Thoracic aorta (tissue), 2 donors: ENCODE results near the gene ARFGEF2. TPM values are rescaled to one million over a fixed set of nuclear protein-coding genes. Genes with fewer than 3 reads are reported as not detected.
A peak's percentile ranks its signal among the peaks of the same experiment; 100 is the strongest.

ENCODE experiments used
- ATAC-seq: fragments of 150-250 bp; one replicate; pipeline ENCODE4 v1.8.0; 2017; ENCODE audit warnings: low read depth; ENCODE audit not compliant: insufficient number of reproducible peaks, low FRiP score
- DNase-seq: peaks from one replicate; pipeline ENCODE4 v3.0.0-alpha.2; 2020; ENCODE audit warnings: low spot score
- H3K27ac ChIP-seq, 2 donors: fragments of 200-600 bp; sonication (generic); 1 replicate in 1 of 2; 2 replicates in 1 of 2; pipeline ENCODE4 v1.5.1; 2016; ENCODE audit warnings: mild to moderate bottlenecking in 2 of 2, moderate library complexity in 2 of 2
- H3K27me3 ChIP-seq: fragments of 200-600 bp; sonication (generic); replicated peaks from 2 replicates; pipeline ENCODE4 v1.6.0; 2016; ENCODE audit warnings: mild to moderate bottlenecking; ENCODE audit not compliant: insufficient read depth
- H3K36me3 ChIP-seq: fragments of 200-600 bp; sonication (generic); one replicate; pipeline ENCODE4 v1.5.1; 2016
- H3K4me1 ChIP-seq, 2 donors: fragments of 200-600 bp; sonication (generic); 1 replicate in 1 of 2; 2 replicates in 1 of 2; pipeline versions ENCODE4 v1.5.1 to v1.6.0; 2016; ENCODE audit warnings: low read depth in 2 of 2, mild to moderate bottlenecking in 1 of 2; ENCODE audit not compliant: control insufficient read depth in 1 of 2
- H3K4me3 ChIP-seq: fragments of 200-600 bp; sonication (generic); 2 replicates; pipeline ENCODE4 v1.5.1; 2016; ENCODE audit warnings: mild to moderate bottlenecking
- H3K9me3 ChIP-seq: fragments of 200-600 bp; sonication (generic); 2 replicates; pipeline ENCODE4 v1.5.1; 2016
- total RNA-seq, 2 donors: library from RNA; depleted of rRNA; stranded (reverse); fragments of >200 nt; gene quantifications; one replicate each; pipeline versions ENCODE4 v1.1.0 to v1.2.3, GENCODE V29; 2016
- TF ChIP-seq, protein P1 (sequence below): fragments of 200-600 bp; sonication (generic); IDR thresholded peaks from one replicate; pipeline ENCODE4 v1.5.1; 2019; ENCODE audit warnings: antibody characterized with exemption

The ARFGEF2 gene
- total RNA-seq, 2 donors from 2014 or later, result 25.9 to 37.2 TPM

DNA sequence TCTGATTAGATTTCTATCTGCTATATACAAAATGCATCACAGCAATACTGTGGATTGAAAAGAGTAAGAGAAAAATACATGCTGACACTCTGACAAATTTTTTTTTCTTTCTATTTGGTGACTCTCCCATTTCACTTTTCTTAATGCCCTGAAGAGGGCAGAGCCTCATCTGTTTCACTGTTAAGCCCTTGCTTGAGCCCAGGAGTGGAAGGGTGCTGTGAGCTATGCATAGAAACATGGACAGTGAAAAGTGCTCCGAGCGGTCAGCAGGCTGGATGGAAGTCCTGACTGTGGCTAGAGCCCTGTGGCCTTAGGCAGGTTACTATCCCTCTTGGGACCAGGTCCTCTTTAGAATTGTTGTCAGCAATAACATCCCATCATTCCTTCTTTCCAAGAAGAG lies 107.2 kb downstream of the ARFGEF2 start:
- H3K9me3 ChIP-seq, result no peaks in the 10 kb centered on the region
- peak overlapping the region in 1 of 2 donors; percentile 48 for H3K27ac ChIP-seq
- peaks cover 42% of the 10 kb centered on the region for H3K36me3 ChIP-seq
- H3K4me1 ChIP-seq, result no peaks in the 10 kb centered on the region
- ATAC-seq (no peak), DNase-seq (no peak)
- H3K4me3 ChIP-seq, result no peak overlapping the region
- no peaks in the 10 kb centered on the region for H3K27me3 ChIP-seq
- TF ChIP-seq, protein P1, sequence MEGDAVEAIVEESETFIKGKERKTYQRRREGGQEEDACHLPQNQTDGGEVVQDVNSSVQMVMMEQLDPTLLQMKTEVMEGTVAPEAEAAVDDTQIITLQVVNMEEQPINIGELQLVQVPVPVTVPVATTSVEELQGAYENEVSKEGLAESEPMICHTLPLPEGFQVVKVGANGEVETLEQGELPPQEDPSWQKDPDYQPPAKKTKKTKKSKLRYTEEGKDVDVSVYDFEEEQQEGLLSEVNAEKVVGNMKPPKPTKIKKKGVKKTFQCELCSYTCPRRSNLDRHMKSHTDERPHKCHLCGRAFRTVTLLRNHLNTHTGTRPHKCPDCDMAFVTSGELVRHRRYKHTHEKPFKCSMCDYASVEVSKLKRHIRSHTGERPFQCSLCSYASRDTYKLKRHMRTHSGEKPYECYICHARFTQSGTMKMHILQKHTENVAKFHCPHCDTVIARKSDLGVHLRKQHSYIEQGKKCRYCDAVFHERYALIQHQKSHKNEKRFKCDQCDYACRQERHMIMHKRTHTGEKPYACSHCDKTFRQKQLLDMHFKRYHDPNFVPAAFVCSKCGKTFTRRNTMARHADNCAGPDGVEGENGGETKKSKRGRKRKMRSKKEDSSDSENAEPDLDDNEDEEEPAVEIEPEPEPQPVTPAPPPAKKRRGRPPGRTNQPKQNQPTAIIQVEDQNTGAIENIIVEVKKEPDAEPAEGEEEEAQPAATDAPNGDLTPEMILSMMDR, result no peak

GRCh38 chr20:49029203-49029602 lies 107.7 kb downstream of the ARFGEF2 start:
- TF ChIP-seq, protein P1, result no peak
- no peaks in the 10 kb centered on the region for H3K9me3 ChIP-seq
- H3K4me3 ChIP-seq, result no peak overlapping the region
- ATAC-seq (no peak), DNase-seq (no peak)
- no peaks in the 10 kb centered on the region for H3K4me1 ChIP-seq
- peaks cover 42% of the 10 kb centered on the region for H3K36me3 ChIP-seq
- no peaks in the 10 kb centered on the region for H3K27me3 ChIP-seq
- peak overlapping the region; percentile 32 to 48 for H3K27ac ChIP-seq

DNA sequence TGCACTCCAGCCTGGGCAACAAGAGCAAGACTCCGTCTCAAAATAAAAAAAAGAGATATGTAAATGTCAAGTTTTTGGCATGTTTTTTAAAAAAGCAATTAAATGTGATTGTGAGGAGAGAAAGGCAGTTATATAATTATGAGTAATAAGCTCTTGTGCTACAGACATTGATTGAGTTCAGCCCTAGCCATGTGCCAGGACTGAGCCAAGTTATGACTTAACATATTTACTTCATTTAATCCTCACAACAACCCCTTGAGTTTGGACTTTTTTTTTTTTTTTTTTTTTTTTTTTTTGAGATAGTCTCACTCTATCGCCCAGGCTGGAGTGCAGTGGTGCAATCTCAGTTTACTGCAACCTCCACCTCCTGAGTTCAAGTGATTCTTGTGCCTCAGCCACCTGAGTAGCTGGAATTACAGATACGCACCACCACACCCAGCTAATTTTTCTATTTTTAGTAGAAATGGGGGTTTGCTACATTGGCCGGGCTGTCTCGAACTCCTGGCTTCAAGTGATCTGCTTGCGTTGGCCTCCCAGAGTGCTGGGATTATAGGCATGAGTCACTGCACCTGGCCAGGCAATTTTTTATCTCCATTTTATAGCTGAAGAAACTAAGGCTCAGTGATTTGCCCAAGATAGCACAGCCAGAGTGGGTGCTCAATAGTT lies 109.6 kb downstream of the ARFGEF2 start:
- TF ChIP-seq, protein P1, result no peak
- no peaks in the 10 kb centered on the region for H3K9me3 ChIP-seq
- no peaks in the 10 kb centered on the region for H3K4me1 ChIP-seq
- no peak for ATAC-seq
- no peak for DNase-seq
- H3K4me3 ChIP-seq, result no peak overlapping the region
- H3K27ac ChIP-seq, result no peak overlapping the region
- peaks cover 34% of the 10 kb centered on the region for H3K36me3 ChIP-seq
- H3K27me3 ChIP-seq, result no peaks in the 10 kb centered on the region

DNA sequence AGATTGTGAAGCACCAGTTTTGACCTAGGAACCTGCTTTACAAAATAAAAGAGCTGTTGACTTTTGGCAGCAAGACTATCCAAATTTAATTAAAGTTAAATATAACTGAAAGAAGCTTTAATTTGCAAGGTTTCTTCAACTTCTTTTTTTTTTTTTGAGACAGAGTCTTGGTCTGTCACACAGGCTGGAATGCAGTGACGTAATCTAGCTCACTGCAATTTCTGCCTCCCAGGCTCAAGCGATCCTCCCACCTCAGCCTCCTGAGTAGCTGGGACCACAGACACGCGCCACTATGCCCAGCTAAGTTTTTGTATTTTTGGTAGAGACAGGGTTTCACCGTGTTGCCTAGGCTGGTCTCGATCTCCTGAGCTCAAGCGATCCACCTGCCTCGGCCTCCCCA lies 110.9 kb downstream of the ARFGEF2 start:
- peaks cover 28% of the 10 kb centered on the region for H3K36me3 ChIP-seq
- no peak for ATAC-seq

GRCh38 chr20:49034070-49034732 lies 112.7 kb downstream of the ARFGEF2 start:
- Histone ChIP-seq H3K4me3 (no peak overlapping the region), H3K27me3 (no peaks in the 10 kb centered on the region), H3K9me3 (no peaks in the 10 kb centered on the region), H3K27ac (no peak overlapping the region), H3K4me1 (no peaks in the 10 kb centered on the region), H3K36me3 (peaks cover 21% of the 10 kb centered on the region)
- ATAC-seq (no peak), DNase-seq (no peak)
- TF ChIP-seq, protein P1, result no peak

More for the DNA sequence above, 110.9 kb downstream of the ARFGEF2 start:
- no peaks in the 10 kb centered on the region for H3K9me3 ChIP-seq
- no peak for DNase-seq
- H3K27me3 ChIP-seq, result no peaks in the 10 kb centered on the region
- no peak overlapping the region for H3K27ac ChIP-seq
- H3K4me1 ChIP-seq, result no peaks in the 10 kb centered on the region
- no peak overlapping the region for H3K4me3 ChIP-seq
- TF ChIP-seq, protein P1, result no peak
